H1 (cell line): ENCODE results near the gene TBC1D22A. TPM values are rescaled to one million over a fixed set of nuclear protein-coding genes. Genes with fewer than 3 reads are reported as not detected.

Source experiments
- CTCF ChIA-PET: fragments of 300-600 bp; sonication (Branson Sonifier 250); formaldehyde crosslinking; loops from one replicate; lab custom pipeline; 2021; ENCODE audit not compliant: partially characterized antibody; lab: Charles Lee
- POLR2A ChIA-PET: fragments of 300-600 bp; sonication (Branson Sonifier 250); formaldehyde crosslinking; loops from one replicate; lab custom pipeline; 2021; ENCODE audit warnings: inconsistent platforms; ENCODE audit not compliant: partially characterized antibody; lab: Charles Lee
- DNase-seq, 2 experiments: peaks; one replicate each; pipeline versions ENCODE4 v3.0.0 to v3.0.0-alpha.2; 2010 to 2022; ENCODE audit warnings: low spot score in 2 of 2, low read depth in 1 of 2, mixed read lengths in 1 of 2
- FAIRE-seq: peaks from 2 replicates; lab custom pipeline; 2011; peaks lifted over from hg19 to GRCh38; lab: Jason Lieb, UNC
- H2AFZ ChIP-seq: 2 replicates; pipeline ENCODE4 v1.8.1; 2012; ENCODE audit warnings: low read length, inconsistent platforms
- H2AK5ac ChIP-seq: 2 replicates; pipeline ENCODE4 v1.6.1; 2013; ENCODE audit warnings: low read depth, low read length
- H2BK120ac ChIP-seq: replicated peaks from 2 replicates; pipeline ENCODE3; 2013; ENCODE audit warnings: low read depth, low read length, inconsistent platforms
- H2BK12ac ChIP-seq: 2 replicates; pipeline ENCODE4 v1.6.1; 2013; ENCODE audit warnings: low read depth, low read length
- H2BK15ac ChIP-seq: 2 replicates; pipeline ENCODE4 v1.6.1; 2013; ENCODE audit warnings: low read length
- H2BK20ac ChIP-seq: 2 replicates; pipeline ENCODE4 v1.6.1; 2013; ENCODE audit warnings: low read length
- H2BK5ac ChIP-seq: 2 replicates; pipeline ENCODE4 v1.6.1; 2013; ENCODE audit warnings: low read depth, low read length
- H3K14ac ChIP-seq: 2 replicates; pipeline ENCODE4 v1.6.1; 2013; ENCODE audit warnings: inconsistent platforms; ENCODE audit not compliant: insufficient read length
- H3K18ac ChIP-seq: 2 replicates; pipeline ENCODE4 v1.6.1; 2013; ENCODE audit warnings: low read length; ENCODE audit errors: extremely low read depth
- H3K23ac ChIP-seq: 2 replicates; pipeline ENCODE4 v1.6.1; 2013; ENCODE audit warnings: inconsistent platforms; ENCODE audit not compliant: insufficient read length
- H3K23me2 ChIP-seq: 2 replicates; pipeline ENCODE4 v1.6.1; 2013; ENCODE audit warnings: low read depth, low read length
- H3K27ac ChIP-seq: 2 replicates; pipeline ENCODE4 v1.6.1; 2011; ENCODE audit warnings: low read depth, low read length, inconsistent platforms
- H3K27me3 ChIP-seq, 4 experiments: replicated peaks in 1 of 4; 1 replicate in 1 of 4; 2 replicates in 3 of 4; pipeline versions ENCODE4 v1.6.1 to v1.8.1; 2011 to 2013; ENCODE audit warnings: low read length in 3 of 4, mild to moderate bottlenecking in 3 of 4, inconsistent platforms in 2 of 4, mixed read lengths in 2 of 4, moderate library complexity in 1 of 4; ENCODE audit not compliant: control insufficient read depth in 3 of 4, insufficient read depth in 3 of 4; ENCODE audit errors: extremely low read depth in 1 of 4
- H3K36me3 ChIP-seq, 4 experiments: 2 replicates each; pipeline versions ENCODE4 v1.6.1 to v1.8.1; 2011 to 2013; ENCODE audit warnings: mild to moderate bottlenecking in 4 of 4, low read length in 3 of 4, moderate library complexity in 2 of 4, control low read depth in 1 of 4, inconsistent platforms in 1 of 4; ENCODE audit not compliant: insufficient read depth in 4 of 4, control insufficient read depth in 2 of 4
- H3K4ac ChIP-seq: replicated peaks from 2 replicates; pipeline ENCODE3; 2013; ENCODE audit warnings: low read length, low read depth, mixed read lengths, inconsistent platforms; ENCODE audit not compliant: insufficient read length
- H3K4me1 ChIP-seq, 4 experiments: replicated peaks in 1 of 4; 1 replicate in 1 of 4; 2 replicates in 3 of 4; pipeline versions ENCODE4 v1.6.1 to v1.8.1; 2011 to 2013; ENCODE audit warnings: low read length in 3 of 4, inconsistent platforms in 2 of 4, mixed read lengths in 1 of 4; ENCODE audit not compliant: insufficient read depth in 4 of 4, control insufficient read depth in 3 of 4
- H3K4me2 ChIP-seq, 2 experiments: 2 replicates each; pipeline versions ENCODE4 v1.6.1 to v1.8.1; 2011 to 2013; ENCODE audit warnings: low read depth in 2 of 2, low read length in 2 of 2, control low read depth in 1 of 2, inconsistent platforms in 1 of 2, mild to moderate bottlenecking in 1 of 2; ENCODE audit not compliant: insufficient read depth in 1 of 2
- H3K4me3 ChIP-seq, 4 experiments: fragments of 200-600, 300-600 bp in 1 of 4; sonication (generic), shearing (Covaris generic), sonication (Bioruptor Twin) in 1 of 4; 2 replicates each; pipeline versions ENCODE4 v1.5.1 to v1.8.1; 2011 to 2016; ENCODE audit warnings: low read length in 4 of 4, low read depth in 3 of 4, control low read depth in 2 of 4, inconsistent platforms in 2 of 4, mild to moderate bottlenecking in 2 of 4, mixed read lengths in 1 of 4, moderate library complexity in 1 of 4; ENCODE audit not compliant: insufficient read depth in 2 of 4; ENCODE audit errors: extremely low read depth in 1 of 4
- H3K56ac ChIP-seq: replicated peaks from 2 replicates; pipeline ENCODE3; 2013; ENCODE audit warnings: low read depth, mild to moderate bottlenecking, mixed read lengths, low read length, inconsistent platforms; ENCODE audit not compliant: insufficient read length
- H3K79me1 ChIP-seq: 2 replicates; pipeline ENCODE4 v1.6.1; 2013; ENCODE audit warnings: low read depth, low read length, control low read depth
- H3K79me2 ChIP-seq, 2 experiments: 2 replicates each; pipeline versions ENCODE4 v1.6.1 to v1.8.1; 2012 to 2013; ENCODE audit warnings: low read length in 2 of 2, mild to moderate bottlenecking in 2 of 2, inconsistent platforms in 1 of 2; ENCODE audit not compliant: insufficient read depth in 2 of 2, control insufficient read depth in 1 of 2
- H3K9ac ChIP-seq, 4 experiments: replicated peaks in 1 of 4; 1 replicate in 1 of 4; 2 replicates in 3 of 4; pipeline versions ENCODE4 v1.6.1 to v1.8.1; 2011 to 2013; ENCODE audit warnings: low read depth in 3 of 4, low read length in 3 of 4, control low read depth in 2 of 4, mild to moderate bottlenecking in 2 of 4, moderate library complexity in 2 of 4, inconsistent platforms in 1 of 4; ENCODE audit errors: extremely low read depth in 1 of 4
- H3K9me3 ChIP-seq, 2 experiments: 2 replicates each; pipeline versions ENCODE4 v1.6.1 to v1.8.1; 2012 to 2013; ENCODE audit warnings: mild to moderate bottlenecking in 2 of 2, moderate library complexity in 2 of 2, control low read depth in 1 of 2, inconsistent platforms in 1 of 2, low read depth in 1 of 2, low read length in 1 of 2, mixed read lengths in 1 of 2; ENCODE audit not compliant: insufficient read depth in 2 of 2
- H4K20me1 ChIP-seq, 2 experiments: replicated peaks in 1 of 2; 2 replicates each; pipeline versions ENCODE3 to v1.8.1; 2011 to 2013; ENCODE audit warnings: inconsistent platforms in 2 of 2, low read length in 2 of 2, mild to moderate bottlenecking in 1 of 2; ENCODE audit not compliant: insufficient read depth in 2 of 2, control insufficient read depth in 1 of 2
- H4K5ac ChIP-seq: 2 replicates; pipeline ENCODE4 v1.6.1; 2013; ENCODE audit warnings: low read length, low read depth, mixed read lengths, inconsistent platforms; ENCODE audit not compliant: insufficient read length
- H4K8ac ChIP-seq: 2 replicates; pipeline ENCODE4 v1.8.0; 2013; ENCODE audit warnings: mild to moderate bottlenecking, moderate library complexity, low read length, inconsistent platforms; ENCODE audit not compliant: insufficient read depth; ENCODE audit errors: extremely low read depth
- H4K91ac ChIP-seq: replicated peaks from 2 replicates; pipeline ENCODE3; 2013; ENCODE audit warnings: low read length, mixed read lengths, inconsistent platforms; ENCODE audit not compliant: insufficient read length
- CTBP2 ChIP-seq: IDR thresholded peaks from 2 replicates; pipeline ENCODE4 v1.7.0; 2011; ENCODE audit warnings: borderline replicate concordance, mild to moderate bottlenecking, moderate library complexity, mixed read lengths, low read length; ENCODE audit not compliant: insufficient read depth, insufficient read length
- EZH2 ChIP-seq: fragments of 200-600 bp; sonication (generic); IDR thresholded peaks from 2 replicates; pipeline ENCODE4 v1.7.1; 2012; ENCODE audit warnings: low read depth, mild to moderate bottlenecking, moderate library complexity, low read length, inconsistent platforms; ENCODE audit not compliant: severe bottlenecking
- HDAC6 ChIP-seq: IDR thresholded peaks from one replicate; pipeline ENCODE4 v1.7.1; 2012; ENCODE audit warnings: low read depth, mild to moderate bottlenecking, inconsistent platforms, low read length, moderate library complexity
- JUND ChIP-seq: IDR thresholded peaks from 2 replicates; pipeline ENCODE4 v1.6.1; 2011; ENCODE audit warnings: mild to moderate bottlenecking, improper control_type of control experiment, low read length
- KDM5A ChIP-seq: fragments of 200-600 bp; IDR thresholded peaks from 2 replicates; pipeline ENCODE4 v1.7.1; 2012; ENCODE audit warnings: mild to moderate bottlenecking, low read length, inconsistent platforms, mixed read lengths
- MAX ChIP-seq: IDR thresholded peaks from 2 replicates; pipeline ENCODE4 v1.6.1; 2012; ENCODE audit warnings: inconsistent platforms
- NANOG ChIP-seq: IDR thresholded peaks from 2 replicates; pipeline ENCODE4 v1.6.1; 2011; ENCODE audit warnings: low read length, low read depth, mild to moderate bottlenecking, inconsistent platforms; ENCODE audit not compliant: insufficient read depth, poor library complexity, severe bottlenecking
- RBBP5 ChIP-seq: IDR thresholded peaks from 2 replicates; pipeline ENCODE4 v1.7.1; 2012; ENCODE audit warnings: low read depth, mild to moderate bottlenecking, inconsistent platforms, low read length, moderate library complexity, borderline replicate concordance
- RNF2 ChIP-seq: fragments of 200-900, 300-1000 bp; sonication (generic); IDR thresholded peaks from 2 replicates; pipeline ENCODE4 v1.7.1; 2016; ENCODE audit warnings: borderline replicate concordance, low read depth, mild to moderate bottlenecking, antibody characterized with exemption, low read length; ENCODE audit not compliant: poor library complexity, severe bottlenecking; ENCODE audit errors: missing control alignments
- SIRT6 ChIP-seq: IDR thresholded peaks from one replicate; pipeline ENCODE4 v1.7.1; 2012; ENCODE audit warnings: low read length, inconsistent platforms
- ZNF274 ChIP-seq: IDR thresholded peaks from 2 replicates; pipeline ENCODE4 v1.7.0; 2012; ENCODE audit warnings: low read length, borderline replicate concordance; ENCODE audit errors: extremely low read depth
- WGBS, 2 experiments: shearing (Covaris generic) in 1 of 2; methylation state at CpG; one replicate each; pipeline versions ENCODE4 v1.1.6 to v1.1.7; 2013 to 2015; ENCODE audit warnings: low lambda C conversion rate in 2 of 2, mixed read lengths in 2 of 2, inconsistent platforms in 1 of 2, low coverage in 1 of 2, missing lambda C conversion rate in 1 of 2; ENCODE audit not compliant: insufficient replicate concordance in 2 of 2, insufficient coverage in 1 of 2, insufficient read length in 1 of 2; ENCODE audit errors: extremely low coverage in 1 of 2, missing lambda C conversion rate in 1 of 2; 5-methylcytosine and 5-hydroxymethylcytosine counted together
- polyA plus RNA-seq, 7 experiments: library from polyadenylated mRNA; depleted of rRNA in 3 of 7; stranded (reverse) in 5 of 7; unstranded in 2 of 7; fragments of >200 nt in 5 of 7; fragments of 200-250 nt in 2 of 7; gene quantifications; 1 replicate in 5 of 7; 2 replicates in 1 of 7; 4 replicates in 1 of 7; pipeline versions ENCODE4 v1.2.1 to v1.2.3, GENCODE V29; 2011 to 2013; ENCODE audit warnings: missing spikeins in 2 of 7, mixed read lengths in 2 of 7
- total RNA-seq: library from RNA; stranded (reverse); fragmentation: NEBNext Ultra II Directional; extraction: Animal tissue kit (Norgen Biotek cat#: 25700); gene quantifications from 2 replicates; pipeline ENCODE4 v1.2.1, GENCODE V29; 2021

Gene TBC1D22A
- total and polyA plus RNA-seq, 2 of the 8 experiments (the other 6 are each of a cell fraction or from before 2014, with no cell fraction given) = 11.9 to 18.4 TPM

GRCh38 chr22:46826438-46827135 is 64.1 kb downstream of the TBC1D22A start:
- Histone ChIP-seq H3K4me1 (peaks cover 0 to 8% (median 3%) of the 10 kb centered on the region in 4 experiments; a peak in 3 of 7 replicates), H3K27ac (no peak overlapping the region), H3K18ac (no peak overlapping the region), H3K14ac (no peak overlapping the region), H3K4me2 (no peak overlapping the region), H3K4me3 (no peak overlapping the region), H3K4ac (no peak overlapping the region), H4K20me1 (peaks cover 3 to 8% of the 10 kb centered on the region in 2 experiments), H4K5ac (no peak overlapping the region), H2BK5ac (no peak overlapping the region), H2BK15ac (no peak overlapping the region), H3K27me3 (no peaks in the 10 kb centered on the region; a peak in 1 of 7 replicates), H4K8ac (no peak overlapping the region), H2BK20ac (no peak overlapping the region), H2BK120ac (no peak overlapping the region), H2AFZ (no peak overlapping the region), H3K79me2 (peaks cover 0 to 5% of the 10 kb centered on the region in 2 experiments; a peak in 1 of 4 replicates), H3K23me2 (0 out of 2 replicates have a peak, but pooled peaks cover 3% of the 10 kb centered on the region), H2AK5ac (no peak overlapping the region), H4K91ac (no peak overlapping the region), H3K9ac (no peak overlapping the region), H3K79me1 (peaks cover 8% of the 10 kb centered on the region), H3K56ac (no peak overlapping the region), H3K23ac (no peak overlapping the region), H2BK12ac (no peak overlapping the region), H3K9me3 (no peaks in the 10 kb centered on the region), H3K36me3 (no peaks in the 10 kb centered on the region)
- ChIA-PET POLR2A (no interaction called here), CTCF (interaction anchor here (0.7 to 2.8 kb wide), 41 partner anchors 8 to 1667 kb away, joined by 3 to 19 read pairs (median 4); no protein-coding TSS in a partner anchor)
- DNase-seq (peak in 1 of 2 experiments; percentile 33), FAIRE-seq (no peak)
- 89% methylated on average over 15 of the region's 15 CpGs; no CpG with 5 or more reads in 1 of the 2 experiments for WGBS, 2 experiments
- TF ChIP-seq MAX (no peak), HDAC6 (no peak), KDM5A (no peak), ZNF274 (no peak), NANOG (no peak), CTBP2 (no peak), RNF2 (no peak), JUND (no peak), RBBP5 (no peak), EZH2 (no peak), SIRT6 (no peak)
